HUES64 (cell line): ENCODE data around the gene CLC. TPM values are rescaled to one million over a fixed set of nuclear protein-coding genes. Genes with fewer than 3 reads are reported as not detected.
"Not testable (repeated sequence)": the region's sequence is repeated elsewhere in the genome, so short reads cannot be mapped to it uniquely, and the experiment has no call there.

Experiments used
- H3K27ac ChIP-seq: 2 replicates; pipeline ENCODE4 v1.7.0; 2013; ENCODE audit warnings: low read depth, low read length, inconsistent platforms
- H3K27me3 ChIP-seq: 2 replicates; pipeline ENCODE4 v1.6.1; 2013; ENCODE audit warnings: mild to moderate bottlenecking, low read length; ENCODE audit not compliant: insufficient read depth
- H3K36me3 ChIP-seq: 2 replicates; pipeline ENCODE4 v1.6.1; 2013; ENCODE audit warnings: mild to moderate bottlenecking, low read length; ENCODE audit not compliant: insufficient read depth
- H3K4me1 ChIP-seq: 2 replicates; pipeline ENCODE4 v1.6.1; 2013; ENCODE audit warnings: mild to moderate bottlenecking, low read length, moderate library complexity; ENCODE audit not compliant: insufficient read depth
- H3K4me3 ChIP-seq: 2 replicates; pipeline ENCODE4 v1.5.1; 2013; ENCODE audit warnings: mild to moderate bottlenecking, low read length, moderate library complexity
- H3K9ac ChIP-seq: 2 replicates; pipeline ENCODE4 v1.6.1; 2013; ENCODE audit warnings: mild to moderate bottlenecking, low read depth, low read length
- H3K9me3 ChIP-seq: 2 replicates; pipeline ENCODE4 v1.6.1; 2013; ENCODE audit warnings: low read depth, low read length; ENCODE audit not compliant: insufficient read depth
- WGBS: fragments of 150-250, 120-280 bp; methylation state at CpG from one replicate; pipeline ENCODE4 v1.1.7; 2013; ENCODE audit warnings: missing lambda C conversion rate; 5-methylcytosine and 5-hydroxymethylcytosine counted together
- polyA plus RNA-seq, 2 experiments: library from polyadenylated mRNA; stranded (reverse); fragments of 50-300 nt; gene quantifications; one replicate each; pipeline ENCODE4 v1.2.3, GENCODE V29; 2013

Gene CLC
- not detected for polyA plus RNA-seq (2013, experiment 1 of 2)
- polyA plus RNA-seq (2013, experiment 2 of 2), result not detected

DNA sequence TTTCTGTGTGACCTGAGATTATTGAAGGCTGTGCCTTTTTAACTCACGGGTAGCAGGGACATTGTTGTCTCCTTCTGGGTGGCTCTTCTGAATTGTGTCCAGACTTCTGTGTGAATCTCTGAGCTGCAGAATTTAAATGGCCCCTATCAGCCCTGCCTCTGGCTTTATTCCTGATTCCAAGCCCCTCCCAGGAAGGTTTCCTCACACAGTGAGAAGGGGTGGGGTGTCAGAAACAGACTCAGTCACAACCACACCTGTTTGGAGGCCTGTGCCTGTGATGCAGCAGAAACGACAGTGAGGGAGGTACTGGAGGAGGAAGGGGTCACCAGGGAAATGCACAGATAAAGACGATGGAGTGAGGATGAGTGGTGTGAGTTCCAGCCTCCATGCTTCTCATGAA is at the start of gene CLC:
Gene CLC (minus strand): TSS at position 139 of the 400 bp plus-strand sequence. CDS start 77 bp downstream, at position 62.
- Histone ChIP-seq H3K9me3 (no peaks in the 10 kb centered on the region), H3K27me3 (peaks cover 2% of the 10 kb centered on the region; the same call in 1 of the 2 replicates), H3K27ac (no peak within 1 kb of the TSS), H3K4me1 (no peaks in the 10 kb centered on the region), H3K9ac (no peak within 1 kb of the TSS), H3K36me3 (no peaks in the 10 kb centered on the region), H3K4me3 (no peak within 1 kb of the TSS)
- WGBS, result 56% methylated on average over 3 of the region's 3 CpGs

GRCh38 chr19:39780894-39781293 is 43.1 kb upstream of the CLC start:
- Histone ChIP-seq H3K27me3 (no peaks in the 10 kb centered on the region), H3K36me3 (no peaks in the 10 kb centered on the region), H3K27ac (no peak overlapping the region), H3K4me1 (no peaks in the 10 kb centered on the region), H3K9me3 (no peaks in the 10 kb centered on the region), H3K4me3 (no peak overlapping the region), H3K9ac (no peak overlapping the region)
- 88% methylated on average over 3 of the region's 3 CpGs for WGBS

DNA sequence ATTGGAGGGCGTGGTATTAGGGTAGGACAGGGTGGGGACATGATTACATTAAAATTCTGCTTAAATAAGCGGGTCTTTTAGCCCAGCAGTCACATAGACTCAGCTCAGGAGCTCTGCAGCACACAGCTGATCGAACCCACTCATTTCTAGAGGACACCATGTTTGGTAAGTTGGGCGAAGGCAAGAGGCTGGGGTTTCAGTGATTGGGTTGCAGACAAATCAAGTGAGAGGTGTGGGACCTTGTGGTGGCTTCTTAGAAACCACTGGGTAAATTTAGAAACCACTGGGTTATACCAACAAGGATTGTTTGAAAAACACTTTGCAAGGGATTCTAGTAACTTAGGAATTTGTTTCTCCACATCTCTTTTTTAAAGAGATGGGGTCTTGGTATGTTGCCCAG is 40.9 kb upstream of the CLC start, which contains the start of gene LEUTX:
Gene LEUTX (plus strand): TSS at position 92 of the 400 bp plus-strand sequence. CDS start 67 bp downstream, at position 159.
- H3K9me3 ChIP-seq, result no peaks in the 10 kb centered on the region
- no peak within 1 kb of the TSS for H3K27ac ChIP-seq
- H3K9ac ChIP-seq, result no peak within 1 kb of the TSS
- H3K4me3 ChIP-seq, result no peak within 1 kb of the TSS
- H3K27me3 ChIP-seq, result no peaks in the 10 kb centered on the region
- H3K36me3 ChIP-seq, result no peaks in the 10 kb centered on the region
- H3K4me1 ChIP-seq, result no peaks in the 10 kb centered on the region
- WGBS, result 79% methylated on average over 4 of the region's 4 CpGs

DNA sequence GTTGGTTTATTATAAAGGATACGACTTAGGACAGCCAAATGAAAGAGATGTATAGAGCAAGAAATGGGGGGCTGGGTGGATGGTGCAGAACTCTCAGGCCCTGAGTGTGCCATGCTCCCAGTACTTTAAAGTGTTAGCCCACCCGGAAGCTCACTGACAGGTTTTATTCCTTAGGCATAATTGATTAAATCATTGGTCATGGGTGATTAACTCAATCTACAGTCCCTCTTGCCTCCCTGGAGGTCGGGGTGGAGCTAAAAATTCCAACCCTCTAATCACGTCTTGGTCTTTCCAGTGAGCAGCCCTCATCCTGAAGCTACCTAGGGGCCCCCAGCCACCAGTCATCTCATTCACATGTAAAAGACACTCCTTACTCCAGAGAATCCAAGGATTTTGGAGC is 31.0 kb upstream of the CLC start:
- Histone ChIP-seq H3K36me3 (no peaks in the 10 kb centered on the region), H3K9ac (no peak overlapping the region), H3K4me3 (no peak overlapping the region), H3K27me3 (no peaks in the 10 kb centered on the region), H3K9me3 (0 out of 2 replicates have a peak, but pooled peaks cover 5% of the 10 kb centered on the region), H3K4me1 (peaks cover 16% of the 10 kb centered on the region), H3K27ac (no peak overlapping the region)
- WGBS, result 63% methylated on average over 4 of the region's 4 CpGs

GRCh38 chr19:39768334-39768733 is 30.5 kb upstream of the CLC start:
- no peak overlapping the region for H3K4me3 ChIP-seq

DNA sequence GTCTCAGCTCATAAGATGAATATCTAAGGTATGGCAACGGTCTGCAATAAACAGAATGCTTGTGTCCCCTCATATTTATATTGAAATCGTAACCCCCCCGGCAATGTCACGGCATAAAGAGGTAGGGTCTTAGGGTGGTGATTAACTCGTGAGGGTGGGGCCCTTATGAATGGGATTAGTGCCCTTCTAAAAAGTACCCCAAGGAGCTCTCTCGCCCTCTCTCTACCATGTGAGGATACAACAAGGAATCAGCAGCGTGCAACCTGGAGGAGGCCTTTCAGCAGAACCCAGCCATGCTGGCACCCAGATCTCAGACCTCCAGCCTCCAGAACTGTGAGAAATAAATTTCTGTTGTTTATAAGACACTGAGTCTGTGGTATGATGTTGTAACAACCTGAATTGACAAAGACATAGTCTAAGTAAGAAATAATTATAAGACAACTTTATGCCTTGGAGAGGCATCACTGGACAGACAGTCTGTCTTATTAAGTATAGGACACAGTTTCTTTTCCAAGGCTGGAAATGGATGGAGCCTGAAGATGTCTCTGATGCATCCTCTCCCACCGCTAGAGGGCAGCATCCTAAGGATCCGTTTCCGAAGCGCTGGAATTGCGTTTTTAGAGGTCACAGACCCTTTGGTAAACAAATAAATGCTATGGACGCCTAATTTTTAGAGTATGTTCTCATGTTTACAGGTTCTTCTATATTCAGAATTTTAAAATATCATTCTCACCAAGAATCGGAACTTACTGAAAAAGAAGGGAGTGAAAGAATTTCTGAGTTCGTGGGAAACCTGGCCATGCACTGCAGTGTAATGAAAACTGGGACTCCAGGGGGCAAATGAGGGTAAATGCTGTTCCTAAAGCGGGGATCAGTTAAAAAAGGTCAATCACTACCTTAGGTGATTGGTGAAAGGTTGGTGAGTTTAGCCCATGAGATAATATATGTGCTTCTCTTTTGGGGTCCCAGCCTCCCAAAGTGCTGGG is 27.6 kb upstream of the CLC start:
- H3K27me3 ChIP-seq, result no peaks in the 10 kb centered on the region
- WGBS, result 48% methylated on average over 15 of the region's 16 CpGs

More at GRCh38 chr19:39768334-39768733, 30.5 kb upstream of the CLC start:
- Histone ChIP-seq H3K36me3 (no peaks in the 10 kb centered on the region), H3K9ac (no peak overlapping the region), H3K27ac (no peak overlapping the region), H3K27me3 (no peaks in the 10 kb centered on the region), H3K4me1 (peaks cover 16% of the 10 kb centered on the region), H3K9me3 (0 out of 2 replicates have a peak, but pooled peaks cover 5% of the 10 kb centered on the region)
- 79% methylated on average over 8 of the region's 8 CpGs for WGBS

GRCh38 chr19:39761851-39762250 is 24.0 kb upstream of the CLC start:
- not testable (repeated sequence) for H3K9ac ChIP-seq, H3K27ac ChIP-seq, H3K4me1 ChIP-seq, H3K9me3 ChIP-seq, H3K36me3 ChIP-seq, H3K4me3 ChIP-seq, H3K27me3 ChIP-seq
- WGBS, result 93% methylated on average over 1 of the region's 1 CpG

More for the DNA sequence above, 27.6 kb upstream of the CLC start:
- Histone ChIP-seq H3K4me3 (no peak overlapping the region), H3K9ac (no peak overlapping the region), H3K4me1 (peaks cover 16% of the 10 kb centered on the region), H3K9me3 (0 out of 2 replicates have a peak, but pooled peaks cover 5% of the 10 kb centered on the region), H3K27ac (no peak overlapping the region), H3K36me3 (no peaks in the 10 kb centered on the region)

- Histone ChIP-seq H3K4me3 (no peak overlapping the region), H3K27me3 (peaks cover 12% of the 10 kb centered on the region), H3K36me3 (no peaks in the 10 kb centered on the region), H3K9ac (no peak overlapping the region), H3K9me3 (no peaks in the 10 kb centered on the region), H3K4me1 (no peaks in the 10 kb centered on the region), H3K27ac (no peak overlapping the region)
- 93% methylated on average over 4 of the region's 4 CpGs for WGBS
Observed at GRCh38 chr19:39759457-39760184, 21.8 kb upstream of the CLC start.

- Histone ChIP-seq H3K4me3 (no peak overlapping the region), H3K27me3 (peaks cover 12% of the 10 kb centered on the region), H3K9ac (no peak overlapping the region), H3K27ac (no peak overlapping the region), H3K36me3 (no peaks in the 10 kb centered on the region), H3K9me3 (no peaks in the 10 kb centered on the region), H3K4me1 (no peaks in the 10 kb centered on the region)
- 67% methylated on average over 3 of the region's 3 CpGs for WGBS
Observed at GRCh38 chr19:39754971-39755370, 17.1 kb upstream of the CLC start.

- WGBS, result 93% methylated on average over 1 of the region's 2 CpGs
- peaks cover 12% of the 10 kb centered on the region for H3K27me3 ChIP-seq
- H3K9me3 ChIP-seq, result no peaks in the 10 kb centered on the region
- H3K4me1 ChIP-seq, result no peaks in the 10 kb centered on the region
- H3K9ac ChIP-seq, result no peak overlapping the region
- no peak overlapping the region for H3K4me3 ChIP-seq
- H3K36me3 ChIP-seq, result no peaks in the 10 kb centered on the region
- H3K27ac ChIP-seq, result no peak overlapping the region
Observed at GRCh38 chr19:39754544-39754943, 16.7 kb upstream of the CLC start.

DNA sequence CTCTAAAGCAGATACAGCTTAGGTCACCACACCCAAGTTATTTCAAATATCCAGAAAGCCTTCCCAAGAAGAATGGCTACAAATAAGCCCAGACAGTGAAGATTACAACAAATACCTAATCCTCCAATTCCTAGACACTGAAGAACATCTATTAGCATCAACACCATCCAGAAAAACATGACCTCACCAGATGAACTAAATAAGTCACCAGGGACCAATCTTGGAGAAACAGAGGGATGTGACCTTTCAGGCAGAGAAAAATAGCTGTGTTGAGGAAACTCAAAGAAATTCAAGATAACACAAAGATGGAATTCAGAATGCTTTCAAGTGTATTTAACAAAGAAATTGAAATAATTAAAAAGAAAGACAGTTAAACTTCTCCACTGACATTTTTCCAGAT is 15.0 kb upstream of the CLC start:
- Histone ChIP-seq H3K4me1 (no peaks in the 10 kb centered on the region), H3K9ac (no peak overlapping the region), H3K9me3 (no peaks in the 10 kb centered on the region), H3K4me3 (no peak overlapping the region), H3K27me3 (peaks cover 11% of the 10 kb centered on the region), H3K27ac (no peak overlapping the region), H3K36me3 (no peaks in the 10 kb centered on the region)
